Measurements from ENCODE around the gene PEX7. TPM values are rescaled to one million over a fixed set of nuclear protein-coding genes. Genes with fewer than 3 reads are reported as not detected.
"Not testable (repeated sequence)": the region's sequence is repeated elsewhere in the genome, so short reads cannot be mapped to it uniquely, and the experiment has no call there.

The PEX7 gene
- total RNA-seq, 1 experiment from 2014 or later, result 15.7 TPM

- DNase-seq (ENCODE audit: low read depth), result no peak
Observed at GRCh38 chr6:136895901-136896300, 73.5 kb downstream of the PEX7 start.

- DNase-seq (ENCODE audit: low read depth), result no peak
Observed at GRCh38 chr6:136897071-136897470, 74.7 kb downstream of the PEX7 start.

DNA sequence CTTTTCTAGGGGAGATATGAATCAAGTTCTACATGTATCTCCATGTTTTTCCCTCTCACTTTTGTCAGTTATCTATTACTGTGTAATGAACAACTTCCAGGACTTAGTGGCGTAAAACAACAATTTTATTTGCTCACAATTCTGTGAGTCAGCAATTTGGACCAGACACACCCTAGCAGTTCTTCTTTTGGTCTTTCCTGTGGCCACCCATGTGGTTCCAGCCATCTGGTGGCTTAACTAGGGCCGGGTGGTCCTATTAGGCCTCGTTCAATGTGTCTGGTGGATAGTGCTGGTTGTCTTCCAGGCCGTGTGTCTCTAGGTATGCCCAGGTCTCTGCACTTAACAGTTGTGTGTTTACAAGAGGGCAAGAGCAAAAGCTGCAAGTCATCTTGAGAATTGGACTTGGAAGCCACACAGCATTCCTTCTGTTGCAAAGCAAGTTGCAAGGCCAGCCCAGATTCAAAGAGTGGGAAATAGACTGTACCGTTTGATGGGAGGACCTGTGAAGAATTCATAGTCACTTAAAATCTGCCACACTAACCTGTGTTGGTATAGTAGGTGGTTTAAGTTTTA lies 78.9 kb downstream of the PEX7 start:
- DNase-seq (ENCODE audit: low read depth), result no peak

- not testable (repeated sequence) for DNase-seq (ENCODE audit: low read depth)
Observed at GRCh38 chr6:136904477-136904876, 82.1 kb downstream of the PEX7 start.

DNA sequence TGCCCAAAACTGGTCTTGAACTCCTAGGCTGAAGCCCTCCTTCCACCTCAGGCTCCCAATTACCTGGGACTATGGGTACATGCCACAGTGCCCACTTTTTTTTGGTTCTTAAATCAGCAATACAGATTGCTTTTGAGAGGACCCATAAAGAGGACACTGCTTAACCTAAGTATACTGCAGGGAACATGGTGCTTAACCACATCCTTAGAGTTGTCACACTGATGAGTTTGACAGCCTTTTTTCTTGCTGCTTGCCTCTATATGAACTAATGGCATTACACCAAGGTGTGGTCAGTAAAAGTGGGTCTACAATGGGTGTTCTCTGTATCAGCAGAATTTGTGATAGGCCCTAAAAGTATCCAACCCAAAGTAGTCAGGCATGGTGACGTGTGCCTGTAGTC lies 92.6 kb downstream of the PEX7 start:
- no peak for DNase-seq (ENCODE audit: low read depth)

DNA sequence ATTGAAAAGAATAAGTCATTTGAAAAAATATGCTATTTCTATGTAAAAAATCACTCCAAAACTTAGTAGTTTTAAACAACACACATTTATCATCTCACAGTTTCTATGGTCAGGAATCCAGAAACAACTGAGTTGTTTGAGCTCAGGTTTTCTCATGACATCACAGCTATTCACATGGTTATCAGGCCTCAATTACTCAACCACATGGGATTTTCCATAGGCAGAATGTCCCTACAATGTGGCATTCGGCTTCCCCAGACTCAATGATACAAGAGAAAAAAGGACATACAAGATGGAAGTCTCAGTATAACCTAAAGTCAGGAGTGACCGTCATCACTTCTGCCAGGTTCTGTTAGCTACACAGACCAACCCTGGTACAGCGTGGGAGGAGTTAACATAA lies 96.3 kb downstream of the PEX7 start:
- DNase-seq (ENCODE audit: low read depth), result no peak

DNA sequence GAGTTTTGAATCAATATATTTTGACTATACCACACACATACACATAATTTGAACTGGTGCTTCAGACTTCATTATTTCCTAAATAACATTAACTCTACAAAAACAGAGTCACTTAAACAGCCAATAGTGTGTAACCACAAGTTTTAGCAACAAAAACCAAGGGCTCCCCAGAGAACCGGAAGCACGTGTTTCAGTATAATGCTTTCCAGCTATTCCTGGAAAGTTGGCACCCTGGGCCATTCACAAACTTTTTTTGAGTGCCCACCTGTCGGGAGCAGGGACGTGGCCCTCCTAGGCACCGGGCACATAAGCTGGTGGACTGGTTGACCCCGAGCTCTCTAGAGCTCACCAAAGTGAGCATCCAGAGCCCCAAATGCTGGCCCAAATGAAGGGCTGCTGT lies 97.8 kb downstream of the PEX7 start:
- no peak for DNase-seq (ENCODE audit: low read depth)

DNA sequence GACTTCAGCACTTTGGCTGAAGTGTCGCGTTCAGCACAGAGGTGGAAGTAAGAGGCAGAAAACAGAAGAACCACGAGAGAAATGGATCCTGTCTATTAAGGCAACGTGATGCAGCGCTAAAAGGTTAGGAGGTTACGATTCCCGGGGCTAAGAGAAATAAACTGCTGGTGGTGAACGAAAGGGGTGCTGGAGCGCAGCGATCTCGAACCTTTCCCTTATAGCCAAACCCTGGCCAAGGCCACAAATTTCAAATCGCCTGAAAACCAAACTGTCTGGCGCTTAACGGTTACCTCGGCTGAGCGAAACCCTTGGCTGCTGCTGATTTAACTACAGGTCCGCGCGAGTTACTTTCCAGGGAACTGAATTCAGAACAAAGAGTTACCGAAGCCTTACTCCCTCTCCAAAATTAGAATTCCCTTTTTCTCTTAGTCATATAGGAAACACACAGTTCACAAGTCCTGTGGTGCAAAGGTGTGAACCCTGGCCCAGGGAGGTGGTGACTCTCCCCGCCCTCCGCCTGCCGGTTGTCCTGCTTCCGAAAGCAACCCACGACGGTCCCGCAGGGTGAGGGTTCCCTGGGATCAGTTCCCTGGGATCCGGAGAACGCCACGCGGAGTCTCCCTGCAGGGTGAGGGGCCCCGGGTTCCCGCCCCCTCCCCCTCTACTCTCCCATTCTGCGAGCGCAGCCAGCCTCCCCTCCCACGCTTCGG lies 98.4 kb downstream of the PEX7 start:
- no peak for DNase-seq (ENCODE audit: low read depth)

DNA sequence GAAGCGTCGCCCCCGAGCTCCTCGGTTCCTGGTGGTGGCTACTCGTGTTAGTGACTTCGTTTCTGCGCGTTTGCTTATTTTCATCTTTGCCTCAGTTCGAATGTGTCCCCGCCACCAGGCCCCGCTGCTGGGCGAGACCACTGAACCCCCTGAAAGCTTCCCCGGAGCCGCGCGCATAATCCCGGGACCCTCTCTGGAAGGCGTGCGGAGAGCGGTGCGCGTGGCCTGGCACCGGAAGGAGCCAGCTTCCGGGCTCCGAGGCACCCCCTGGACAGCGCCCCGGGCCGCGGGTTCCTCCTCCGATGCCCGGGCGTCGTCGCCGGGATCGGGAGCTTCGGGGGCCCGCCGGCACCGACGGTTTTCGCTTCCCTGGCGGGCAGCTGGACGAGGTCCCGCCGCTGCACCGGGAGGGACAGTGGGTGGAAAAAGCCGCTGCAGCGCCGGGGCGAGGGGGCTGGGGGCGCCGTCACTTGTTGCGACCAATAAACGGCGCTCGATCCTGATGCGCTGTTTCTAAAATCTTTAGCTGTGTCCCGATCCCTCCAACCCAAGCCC lies 99.1 kb downstream of the PEX7 start:
- DNase-seq (ENCODE audit: low read depth), result no peak

DNA sequence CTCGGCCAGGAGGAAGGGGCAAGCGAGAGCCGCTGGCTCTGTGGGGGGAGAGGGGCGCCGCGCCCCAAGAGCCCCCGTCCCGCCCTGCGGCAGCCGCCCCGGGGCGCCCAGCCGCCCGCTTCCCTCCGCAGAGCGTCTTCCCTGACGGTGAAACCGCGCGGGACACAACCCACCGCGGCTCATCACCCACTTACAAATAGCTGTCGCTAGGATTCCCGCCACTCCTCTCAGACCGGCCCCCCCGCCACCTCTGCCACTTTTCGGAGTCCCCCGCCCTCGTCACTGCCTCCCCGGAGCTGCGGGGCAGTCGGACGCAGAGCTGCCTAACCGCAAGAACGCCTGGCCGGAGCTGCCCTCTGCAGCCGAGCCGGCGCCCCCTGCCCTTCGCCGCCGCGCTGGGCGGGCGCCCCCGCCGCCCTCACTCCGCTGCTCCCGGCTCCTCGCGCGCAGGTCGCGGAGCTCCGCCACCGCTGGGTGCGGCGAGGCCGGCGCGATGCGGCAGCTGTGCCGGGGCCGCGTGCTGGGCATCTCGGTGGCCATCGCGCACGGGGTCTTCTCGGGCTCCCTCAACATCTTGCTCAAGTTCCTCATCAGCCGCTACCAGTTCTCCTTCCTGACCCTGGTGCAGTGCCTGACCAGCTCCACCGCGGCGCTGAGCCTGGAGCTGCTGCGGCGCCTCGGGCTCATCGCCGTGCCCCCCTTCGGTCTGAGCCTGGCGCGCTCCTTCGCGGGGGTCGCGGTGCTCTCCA lies 99.7 kb downstream of the PEX7 start, which contains the start of gene SLC35D3:
Gene SLC35D3, plus strand, starts transcription at position 366 of the 749 bp plus-strand sequence. Its CDS starts 128 bp downstream, at position 494.
- DNase-seq (ENCODE audit: low read depth), result peak; percentile 19

- DNase-seq (ENCODE audit: low read depth), result no peak
Observed at GRCh38 chr6:136922685-136923006, 100.3 kb downstream of the PEX7 start.

DNA sequence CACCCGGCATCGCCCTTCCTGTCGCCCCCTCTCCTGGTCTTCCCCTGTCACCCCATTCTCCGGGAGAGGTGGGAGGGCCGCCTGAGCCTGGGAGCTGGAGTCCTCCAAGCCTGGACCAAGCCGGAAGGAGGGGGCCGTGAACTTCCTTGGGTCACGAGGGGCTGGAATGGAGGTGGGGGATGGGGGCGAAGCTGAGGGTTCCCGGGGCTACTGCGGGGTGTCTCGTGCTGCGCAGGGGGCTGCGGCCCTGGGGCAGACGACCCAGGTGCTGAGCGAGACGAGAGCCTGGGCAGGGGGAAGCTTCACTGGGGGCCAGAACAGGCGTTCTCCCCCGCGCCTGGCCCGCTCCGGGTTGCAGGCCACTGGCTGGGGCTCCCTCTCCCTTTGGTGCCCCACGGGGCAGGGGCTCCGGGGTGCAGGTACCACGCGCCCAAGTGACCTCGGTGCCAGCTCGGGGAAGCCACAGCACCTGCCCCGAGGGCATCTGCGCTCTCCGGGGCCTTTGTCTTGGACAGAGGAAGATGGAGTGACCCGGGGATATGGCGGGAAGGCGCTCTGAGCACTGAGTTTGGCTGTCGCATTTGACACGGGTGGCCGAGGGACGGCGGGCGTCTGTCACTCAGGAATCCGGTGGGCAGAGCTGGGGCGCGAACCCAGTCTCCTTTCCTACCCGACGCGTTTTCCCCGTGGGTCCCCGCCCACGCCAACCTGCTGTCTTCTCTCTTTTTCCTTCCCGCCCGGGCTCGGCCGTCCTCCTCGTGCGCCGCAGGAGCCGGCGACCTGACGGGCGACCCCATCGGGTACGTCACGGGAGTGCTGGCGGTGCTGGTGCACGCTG lies 100.9 kb downstream of the PEX7 start:
- DNase-seq (ENCODE audit: low read depth), result no peak

DNA sequence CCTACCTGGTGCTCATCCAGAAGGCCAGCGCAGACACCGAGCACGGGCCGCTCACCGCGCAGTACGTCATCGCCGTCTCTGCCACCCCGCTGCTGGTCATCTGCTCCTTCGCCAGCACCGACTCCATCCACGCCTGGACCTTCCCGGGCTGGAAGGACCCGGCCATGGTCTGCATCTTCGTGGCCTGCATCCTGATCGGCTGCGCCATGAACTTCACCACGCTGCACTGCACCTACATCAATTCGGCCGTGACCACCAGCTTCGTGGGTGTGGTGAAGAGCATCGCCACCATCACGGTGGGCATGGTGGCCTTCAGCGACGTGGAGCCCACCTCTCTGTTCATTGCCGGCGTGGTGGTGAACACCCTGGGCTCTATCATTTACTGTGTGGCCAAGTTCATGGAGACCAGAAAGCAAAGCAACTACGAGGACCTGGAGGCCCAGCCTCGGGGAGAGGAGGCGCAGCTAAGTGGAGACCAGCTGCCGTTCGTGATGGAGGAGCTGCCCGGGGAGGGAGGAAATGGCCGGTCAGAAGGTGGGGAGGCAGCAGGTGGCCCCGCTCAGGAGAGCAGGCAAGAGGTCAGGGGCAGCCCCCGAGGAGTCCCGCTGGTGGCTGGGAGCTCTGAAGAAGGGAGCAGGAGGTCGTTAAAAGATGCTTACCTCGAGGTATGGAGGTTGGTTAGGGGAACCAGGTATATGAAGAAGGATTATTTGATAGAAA lies 101.7 kb downstream of the PEX7 start:
- DNase-seq (ENCODE audit: low read depth), result no peak

DNA sequence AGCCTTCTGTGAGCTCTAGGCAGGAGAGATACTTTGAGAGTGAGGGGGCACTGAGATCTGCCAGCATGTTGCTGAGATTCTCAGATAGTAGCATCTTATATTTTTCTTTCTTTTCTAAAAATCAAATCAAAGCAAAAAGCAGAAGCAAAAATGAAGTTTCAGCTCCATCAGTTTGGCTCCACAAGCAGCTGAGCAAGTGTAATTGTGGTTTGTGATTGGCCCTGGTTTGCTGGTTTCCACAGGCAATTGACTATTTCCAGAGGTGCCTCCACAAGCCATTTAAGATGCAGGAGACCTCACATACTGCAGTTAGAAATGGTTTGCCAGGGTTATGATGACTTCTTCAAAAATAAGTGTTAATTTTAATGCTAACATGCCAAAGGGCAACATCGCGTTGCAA lies 104.0 kb downstream of the PEX7 start:
- DNase-seq (ENCODE audit: low read depth), result no peak

GRCh38 chr6:136927292-136927691 lies 104.9 kb downstream of the PEX7 start:
- DNase-seq (ENCODE audit: low read depth), result no peak

DNA sequence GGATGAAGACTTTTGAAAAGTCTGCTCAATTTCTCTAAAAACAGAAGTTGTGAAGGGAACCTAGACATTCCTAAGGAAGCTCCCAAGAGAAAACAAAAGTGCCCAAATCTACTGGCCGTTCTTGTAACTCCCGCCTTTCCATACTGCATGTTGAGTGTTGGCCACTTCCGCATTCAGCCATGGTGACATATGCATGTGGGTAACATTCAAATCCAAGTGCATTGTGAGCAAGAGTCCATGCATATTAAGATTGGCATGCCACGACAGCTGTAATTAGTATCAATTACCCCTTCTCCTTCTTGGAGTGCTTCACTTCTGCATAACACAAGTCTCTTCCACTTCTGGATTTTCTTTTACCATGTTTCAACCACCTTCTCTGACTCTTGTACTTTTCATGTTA lies 108.1 kb downstream of the PEX7 start:
- peak; percentile 74 for DNase-seq (ENCODE audit: low read depth)

DNA sequence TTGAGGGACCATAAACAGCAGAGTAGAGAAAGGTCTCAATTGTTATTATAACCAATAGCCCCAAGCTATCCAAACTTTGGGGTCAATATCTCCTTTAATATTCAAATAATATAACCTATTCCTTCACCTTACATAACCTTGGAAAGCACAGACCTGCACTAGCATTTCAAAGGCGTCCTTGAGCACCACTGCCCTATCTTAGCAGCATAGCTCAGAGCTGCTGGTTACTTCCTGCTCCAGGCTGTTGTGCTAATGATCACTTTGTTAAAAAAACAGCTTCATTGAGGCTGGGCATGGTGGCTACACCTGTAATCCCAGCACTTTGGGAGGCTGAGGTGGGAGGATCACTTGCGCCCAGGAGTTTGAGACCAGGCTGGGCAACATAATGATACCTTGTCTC lies 110.2 kb downstream of the PEX7 start:
- DNase-seq (ENCODE audit: low read depth), result no peak

GRCh38 chr6:136945072-136945471 lies 122.7 kb downstream of the PEX7 start:
- no peak for DNase-seq (ENCODE audit: low read depth)

GRCh38 chr6:136945711-136946121 lies 123.3 kb downstream of the PEX7 start:
- DNase-seq (ENCODE audit: low read depth), result no peak

DNA sequence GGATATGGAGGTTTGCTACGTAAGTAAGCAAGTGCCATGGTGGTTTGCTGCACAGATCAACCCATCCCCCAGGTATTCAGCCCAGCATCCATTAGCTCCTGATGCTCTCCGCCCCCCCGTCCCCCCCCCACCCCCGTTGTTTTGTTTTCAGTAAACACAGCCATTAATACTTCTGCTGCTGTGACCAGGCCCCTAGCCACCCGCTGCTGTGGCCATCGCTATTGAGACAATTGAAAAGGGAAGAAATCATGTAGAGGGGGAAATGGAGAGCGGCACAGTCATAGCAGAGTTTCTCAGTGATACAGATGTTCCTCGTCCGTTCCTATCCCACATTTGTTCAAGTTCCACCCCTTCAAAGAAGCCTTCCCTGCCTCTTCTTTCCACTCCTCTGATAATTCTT lies 124.6 kb downstream of the PEX7 start:
- DNase-seq (ENCODE audit: low read depth), result no peak

DNA sequence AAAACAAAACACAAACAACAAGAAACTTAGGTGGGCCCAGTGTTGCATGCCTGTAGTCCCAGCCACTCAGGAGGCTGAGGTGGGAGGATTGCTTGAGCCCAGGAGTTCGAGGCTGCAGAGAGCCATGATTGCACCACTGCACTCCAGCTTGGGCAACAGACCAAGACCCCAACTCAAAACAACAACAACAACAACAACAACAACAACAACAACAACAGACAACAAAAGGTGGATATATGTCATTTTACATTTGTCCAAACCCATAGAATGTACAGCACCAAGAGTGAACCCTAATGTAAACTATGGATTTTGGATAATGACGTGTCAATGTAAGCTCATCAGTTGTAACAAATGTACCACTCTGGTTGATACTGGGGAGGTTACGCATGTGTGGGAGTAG lies 127.6 kb downstream of the PEX7 start:
- DNase-seq (ENCODE audit: low read depth), result not testable (repeated sequence)
